Stimulated activated effector memory CD8-positive, alpha-beta T cell treated with anti-CD3 and anti-CD28 coated beads, Interleukin-12 subunit alpha, Interleukin-12 subunit beta, amount 100 ng/mL, for 72 hours (primary cell): ENCODE measurements around the gene SLC30A2.

Experiments
- ATAC-seq: fragments of 150-1000 bp; cut with Tn5 transposase; 2 replicates; pipeline ENCODE4 v1.10.0; 2021
- DNase-seq, 2 donors: peaks; one replicate each; pipeline ENCODE4 v3.0.0; 2021 to 2022; ENCODE audit warnings: low spot score in 2 of 2
- H3K27ac Mint-ChIP-seq: one replicate; pipeline ENCODE4 v1.8.0; 2022; ENCODE audit warnings: mild to moderate bottlenecking, mixed read lengths
- H3K36me3 Mint-ChIP-seq: one replicate; pipeline ENCODE4 v1.8.0; 2022; ENCODE audit warnings: mild to moderate bottlenecking, mixed read lengths
- H3K4me1 Mint-ChIP-seq: one replicate; pipeline ENCODE4 v1.8.0; 2022; ENCODE audit warnings: mixed read lengths
- H3K4me3 Mint-ChIP-seq: one replicate; pipeline ENCODE4 v1.8.0; 2022; ENCODE audit warnings: mild to moderate bottlenecking, mixed read lengths
- H3K9me3 Mint-ChIP-seq: one replicate; pipeline ENCODE4 v1.8.0; 2022; ENCODE audit warnings: mixed read lengths

SLC30A2 gene

GRCh38 chr1:26009796-26010447, 36.0 kb downstream of the SLC30A2 start:
- H3K36me3 Mint-ChIP-seq: no peaks in the 10 kb centered on the region

GRCh38 chr1:26006710-26007109, 39.2 kb downstream of the SLC30A2 start:
- DNase-seq (no peak), ATAC-seq (no peak)
- H3K27ac Mint-ChIP-seq: no peak overlapping the region
- no peak overlapping the region for H3K4me3 Mint-ChIP-seq
- no peaks in the 10 kb centered on the region for H3K36me3 Mint-ChIP-seq
- peaks cover 5% of the 10 kb centered on the region for H3K4me1 Mint-ChIP-seq
- H3K9me3 Mint-ChIP-seq: no peaks in the 10 kb centered on the region

More at GRCh38 chr1:26009796-26010447, 36.0 kb downstream of the SLC30A2 start:
- peak overlapping the region; percentile 75 for H3K27ac Mint-ChIP-seq
- H3K4me3 Mint-ChIP-seq: no peak overlapping the region
- H3K4me1 Mint-ChIP-seq: peaks cover 5% of the 10 kb centered on the region
- ATAC-seq (no peak), DNase-seq (no peak)
- no peaks in the 10 kb centered on the region for H3K9me3 Mint-ChIP-seq

GRCh38 chr1:26005434-26006105, 40.3 kb downstream of the SLC30A2 start:
- DNase-seq (no peak), ATAC-seq (no peak)
- Mint-ChIP-seq H3K9me3 (no peaks in the 10 kb centered on the region), H3K4me1 (peaks cover 5% of the 10 kb centered on the region), H3K36me3 (no peaks in the 10 kb centered on the region), H3K27ac (no peak overlapping the region), H3K4me3 (no peak overlapping the region)

- peaks cover 2% of the 10 kb centered on the region for H3K4me1 Mint-ChIP-seq
Observed at GRCh38 chr1:26003756-26004155, 42.2 kb downstream of the SLC30A2 start.

GRCh38 chr1:26003262-26003661, 42.7 kb downstream of the SLC30A2 start:
- no peak overlapping the region for H3K27ac Mint-ChIP-seq
- peaks cover 2% of the 10 kb centered on the region for H3K36me3 Mint-ChIP-seq
- H3K4me3 Mint-ChIP-seq: no peak overlapping the region
- ATAC-seq (no peak), DNase-seq (no peak)
- peaks cover 7% of the 10 kb centered on the region for H3K4me1 Mint-ChIP-seq
- no peaks in the 10 kb centered on the region for H3K9me3 Mint-ChIP-seq

More at GRCh38 chr1:26003756-26004155, 42.2 kb downstream of the SLC30A2 start:
- Mint-ChIP-seq H3K27ac (no peak overlapping the region), H3K36me3 (no peaks in the 10 kb centered on the region), H3K4me3 (no peak overlapping the region), H3K9me3 (no peaks in the 10 kb centered on the region)
- ATAC-seq: no peak
- DNase-seq: no peak

- Mint-ChIP-seq H3K36me3 (peaks cover 6% of the 10 kb centered on the region), H3K9me3 (no peaks in the 10 kb centered on the region), H3K4me1 (peaks cover 21% of the 10 kb centered on the region), H3K27ac (no peak overlapping the region), H3K4me3 (no peak overlapping the region)
- ATAC-seq (no peak), DNase-seq (no peak)
Observed at GRCh38 chr1:25999041-25999800, 46.7 kb downstream of the SLC30A2 start.

- Mint-ChIP-seq H3K4me3 (peak within 1 kb of the TSS; percentile 89), H3K36me3 (peaks cover 6% of the 10 kb centered on the region), H3K9me3 (no peaks in the 10 kb centered on the region), H3K27ac (peak within 1 kb of the TSS; percentile 94), H3K4me1 (peaks cover 31% of the 10 kb centered on the region)
- ATAC-seq: peak; percentile 99
- DNase-seq: peak; percentile 95 to 98
Observed at GRCh38 chr1:25997828-25998761, 47.8 kb downstream of the SLC30A2 start, which contains the start of gene PAFAH2. TSS of gene PAFAH2 (minus strand) at chr1:25998063. CDS start at chr1:25990816, 7,247 bp downstream.

- DNase-seq (peak in 1 of 2 donors; percentile 55), ATAC-seq (peak; percentile 14)
- Mint-ChIP-seq H3K36me3 (peaks cover 6% of the 10 kb centered on the region), H3K27ac (peak overlapping the region; percentile 94), H3K4me3 (peak overlapping the region; percentile 89), H3K4me1 (peaks cover 40% of the 10 kb centered on the region), H3K9me3 (no peaks in the 10 kb centered on the region)
Observed at GRCh38 chr1:25996966-25997827, 48.7 kb downstream of the SLC30A2 start.

- Mint-ChIP-seq H3K36me3 (peaks cover 6% of the 10 kb centered on the region), H3K4me3 (no peak overlapping the region), H3K27ac (no peak overlapping the region), H3K4me1 (peaks cover 60% of the 10 kb centered on the region), H3K9me3 (no peaks in the 10 kb centered on the region)
- DNase-seq (no peak), ATAC-seq (no peak)
Observed at GRCh38 chr1:25994402-25995150, 51.3 kb downstream of the SLC30A2 start.

GRCh38 chr1:25993197-25993951, 52.5 kb downstream of the SLC30A2 start:
- Mint-ChIP-seq H3K4me1 (peaks cover 63% of the 10 kb centered on the region), H3K4me3 (no peak overlapping the region), H3K27ac (peak overlapping the region; percentile 55), H3K9me3 (no peaks in the 10 kb centered on the region), H3K36me3 (peaks cover 6% of the 10 kb centered on the region)
- DNase-seq (no peak), ATAC-seq (no peak)

- ATAC-seq: no peak
- H3K36me3 Mint-ChIP-seq: peaks cover 1% of the 10 kb centered on the region
- H3K4me3 Mint-ChIP-seq: no peak overlapping the region
- peaks cover 59% of the 10 kb centered on the region for H3K4me1 Mint-ChIP-seq
- no peaks in the 10 kb centered on the region for H3K9me3 Mint-ChIP-seq
- no peak for DNase-seq
- no peak overlapping the region for H3K27ac Mint-ChIP-seq
Observed at GRCh38 chr1:25992689-25993171, 53.2 kb downstream of the SLC30A2 start.

- Mint-ChIP-seq H3K9me3 (no peaks in the 10 kb centered on the region), H3K36me3 (peaks cover 7% of the 10 kb centered on the region), H3K4me3 (no peak overlapping the region), H3K4me1 (peaks cover 55% of the 10 kb centered on the region), H3K27ac (no peak overlapping the region)
- DNase-seq (no peak), ATAC-seq (no peak)
Observed at GRCh38 chr1:25991937-25992688, 53.8 kb downstream of the SLC30A2 start.
